CD8-positive, alpha-beta memory T cell (primary cell): ENCODE results near the gene B4GALNT4. TPM values are rescaled to one million over a fixed set of nuclear protein-coding genes. Genes with fewer than 3 reads are reported as not detected.
"Not testable (repeated sequence)": the region's sequence is repeated elsewhere in the genome, so short reads cannot be mapped to it uniquely, and the experiment has no call there.

Experiments
- CTCF ChIA-PET: fragments of 350-600 bp; sonication (Branson Sonifier 250); formaldehyde crosslinking; loops from one replicate; lab custom pipeline; 2021; ENCODE audit warnings: antibody characterized with exemption; lab: Charles Lee
- POLR2A ChIA-PET: fragments of 350-600 bp; sonication (Branson Sonifier 250); formaldehyde crosslinking; loops from one replicate; lab custom pipeline; 2021; ENCODE audit warnings: antibody characterized with exemption; lab: Charles Lee
- DNase-seq, 5 donors: peaks; one replicate each; pipeline versions ENCODE4 v3.0.0 to v3.0.0-alpha.2; 2020 to 2022; ENCODE audit warnings: mixed read lengths in 1 of 5
- H3K27ac ChIP-seq: one replicate; pipeline ENCODE4 v1.7.0; 2013; ENCODE audit warnings: low read depth, mild to moderate bottlenecking, low read length, moderate library complexity
- H3K27me3 ChIP-seq: 2 replicates; pipeline ENCODE4 v1.7.0; 2013; ENCODE audit warnings: low read length, mild to moderate bottlenecking; ENCODE audit not compliant: insufficient read depth, poor library complexity, severe bottlenecking
- H3K36me3 ChIP-seq: 2 replicates; pipeline ENCODE4 v1.7.0; 2013; ENCODE audit warnings: mild to moderate bottlenecking, low read length, moderate library complexity; ENCODE audit not compliant: insufficient read depth
- H3K4me1 ChIP-seq: 2 replicates; pipeline ENCODE4 v1.7.0; 2013; ENCODE audit warnings: mild to moderate bottlenecking, low read length, moderate library complexity; ENCODE audit not compliant: insufficient read depth
- H3K4me3 ChIP-seq: 2 replicates; pipeline ENCODE4 v1.7.0; 2013; ENCODE audit warnings: mild to moderate bottlenecking, low read length
- H3K9me3 ChIP-seq: 2 replicates; pipeline ENCODE4 v1.7.0; 2013; ENCODE audit warnings: mild to moderate bottlenecking, low read length
- H3K27ac Mint-ChIP-seq, 8 donors: one replicate each; pipeline ENCODE4 v1.8.0; 2020 to 2021; ENCODE audit warnings: mixed read lengths in 8 of 8, mild to moderate bottlenecking in 6 of 8, inconsistent platforms in 3 of 8, moderate library complexity in 3 of 8
- H3K27me3 Mint-ChIP-seq, 2 donors: one replicate each; pipeline ENCODE4 v1.8.0; 2020 to 2021; ENCODE audit warnings: mixed read lengths in 2 of 2, mild to moderate bottlenecking in 1 of 2, moderate library complexity in 1 of 2
- H3K36me3 Mint-ChIP-seq, 3 donors: one replicate each; pipeline ENCODE4 v1.8.0; 2020 to 2021; ENCODE audit warnings: mixed read lengths in 3 of 3, inconsistent platforms in 1 of 3, mild to moderate bottlenecking in 1 of 3
- H3K4me1 Mint-ChIP-seq, 3 donors: one replicate each; pipeline ENCODE4 v1.8.0; 2020 to 2021; ENCODE audit warnings: mixed read lengths in 3 of 3, inconsistent platforms in 1 of 3, mild to moderate bottlenecking in 1 of 3
- H3K4me3 Mint-ChIP-seq, 7 donors: one replicate each; pipeline ENCODE4 v1.8.0; 2020 to 2021; ENCODE audit warnings: mixed read lengths in 7 of 7, mild to moderate bottlenecking in 6 of 7, moderate library complexity in 4 of 7, inconsistent platforms in 2 of 7
- H3K9me3 Mint-ChIP-seq, 5 donors: one replicate each; pipeline ENCODE4 v1.8.0; 2020 to 2022; ENCODE audit warnings: mixed read lengths in 5 of 5, mild to moderate bottlenecking in 3 of 5, moderate library complexity in 2 of 5, inconsistent platforms in 1 of 5
- polyA plus RNA-seq: library from polyadenylated mRNA; unstranded; fragments of 300-500 nt; fragmentation: Illumina TruSeq; gene quantifications from one replicate; pipeline ENCODE4 v1.2.3, GENCODE V29; 2021
- total RNA-seq, 2 experiments: library from RNA; stranded (reverse); gene quantifications; one replicate each; pipeline ENCODE4 v1.2.3, GENCODE V29; 2021

The B4GALNT4 gene
- total and polyA plus RNA-seq, 3 experiments from 2014 or later = 0.31 to 0.81 (median 0.47) TPM

DNA sequence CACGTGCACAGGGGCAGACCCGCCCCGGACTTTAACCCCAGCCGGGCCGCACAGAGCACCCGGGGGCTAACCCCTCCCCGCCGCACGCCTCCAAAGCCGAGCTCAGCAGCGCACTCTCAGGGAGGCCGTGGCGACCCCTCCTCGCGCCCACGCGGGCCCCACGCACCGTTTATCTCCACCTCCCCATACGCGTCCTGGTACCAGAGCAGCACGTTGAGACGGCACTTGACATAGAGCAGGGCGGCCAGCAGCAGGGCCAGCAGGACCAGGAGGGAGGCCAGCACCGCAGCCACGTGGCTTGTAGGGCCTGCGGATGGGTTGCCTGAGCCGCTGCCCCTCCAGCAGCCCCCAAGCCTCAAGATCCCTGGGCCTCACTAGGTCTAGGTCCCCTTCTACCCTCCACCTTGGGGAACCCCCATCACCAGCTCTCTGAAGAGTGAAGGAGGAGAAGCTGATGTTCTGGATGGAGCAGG, 38.4 kb downstream of the B4GALNT4 start:
- H3K9me3 Mint-ChIP-seq = no peaks in the 10 kb centered on the region
- H3K27me3 Mint-ChIP-seq = no peaks in the 10 kb centered on the region
- no peaks in the 10 kb centered on the region for H3K36me3 ChIP-seq
- no peak overlapping the region for H3K4me3 ChIP-seq
- peak in 1 of 5 donors; percentile 27 for DNase-seq
- ChIA-PET CTCF (interaction anchor here (1.5 to 10.3 kb wide), 6 partner anchors 9 to 156 kb away, joined by 3 to 158 read pairs (median 10); partner anchors contain the start of genes ANO9, PTDSS2 and SIGIRR), POLR2A (interaction anchor here (0.7 to 3.3 kb wide), 9 partner anchors 8 to 412 kb away, joined by 3 to 62 read pairs (median 11); partner anchors contain the start of genes BET1L, LMNTD2, PGGHG and PTDSS2)
- no peaks in the 10 kb centered on the region for H3K27me3 ChIP-seq
- H3K27ac Mint-ChIP-seq = peak overlapping the region; percentile 29 to 91 (median 74)
- no peak overlapping the region for H3K27ac ChIP-seq
- H3K4me1 Mint-ChIP-seq = peaks cover 0 to 33% (median 12%) of the 10 kb centered on the region in 3 donors
- peaks cover 22% of the 10 kb centered on the region for H3K4me1 ChIP-seq
- H3K36me3 Mint-ChIP-seq = peaks cover 0 to 18% (median 0%) of the 10 kb centered on the region in 3 donors
- no peaks in the 10 kb centered on the region for H3K9me3 ChIP-seq
- H3K4me3 Mint-ChIP-seq = peak overlapping the region in 3 of 7 donors; percentile 24 to 78 (median 34)

GRCh38 chr11:408154-409007, 39.1 kb downstream of the B4GALNT4 start:
- Mint-ChIP-seq H3K4me3 (peak overlapping the region in 2 of 7 donors; percentile 48 to 63), H3K9me3 (no peaks in the 10 kb centered on the region), H3K27me3 (no peaks in the 10 kb centered on the region), H3K27ac (peak overlapping the region in 5 of 8 donors; percentile 42 to 81 (median 66)), H3K36me3 (peaks cover 0 to 19% (median 0%) of the 10 kb centered on the region in 3 donors), H3K4me1 (peaks cover 0 to 40% (median 13%) of the 10 kb centered on the region in 3 donors)
- no peak for DNase-seq
- H3K4me3 ChIP-seq = no peak overlapping the region
- no peaks in the 10 kb centered on the region for H3K36me3 ChIP-seq
- no peaks in the 10 kb centered on the region for H3K27me3 ChIP-seq
- H3K4me1 ChIP-seq = peaks cover 29% of the 10 kb centered on the region
- ChIA-PET CTCF (interaction anchor here (2.4 to 10.3 kb wide), 2 partner anchors 38 to 157 kb away, joined by 13 to 158 read pairs; partner anchors contain the start of genes ANO9 and PTDSS2), POLR2A (interaction anchor here (1.2 to 3.3 kb wide), 3 partner anchors 8 to 140 kb away, joined by 3 to 62 read pairs (median 17); partner anchors contain the start of gene SIGIRR)
- H3K9me3 ChIP-seq = no peaks in the 10 kb centered on the region
- H3K27ac ChIP-seq = no peak overlapping the region

DNA sequence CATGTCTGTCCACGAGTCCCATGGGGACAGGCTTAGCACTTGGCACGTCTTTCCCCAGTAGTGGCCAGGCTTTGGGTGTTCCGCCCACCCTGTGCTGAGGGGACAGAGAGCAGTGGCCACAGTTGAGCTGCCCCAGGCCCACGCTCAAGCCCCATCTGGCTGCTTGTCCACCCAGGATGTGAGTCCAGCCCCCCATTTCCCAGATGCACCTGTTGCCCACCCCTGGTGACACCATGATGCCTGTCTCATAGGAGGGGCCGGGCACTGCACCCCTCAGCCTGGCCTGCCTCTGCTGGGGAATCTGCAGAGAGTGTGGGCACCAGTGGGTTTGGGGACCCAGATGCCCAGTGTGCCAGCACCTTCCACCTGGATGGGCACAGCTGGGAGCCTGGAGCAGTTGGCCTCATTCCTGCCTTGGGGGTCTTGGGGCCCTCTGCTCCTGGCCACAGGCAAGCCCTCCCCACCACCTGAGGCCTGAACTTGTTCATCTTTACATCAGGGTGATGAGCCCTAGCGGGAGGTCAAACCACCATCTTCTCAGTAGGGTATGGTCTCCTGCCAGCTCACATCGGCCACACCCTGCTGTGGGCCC, 39.8 kb downstream of the B4GALNT4 start:
- H3K4me3 Mint-ChIP-seq = peak overlapping the region in 1 of 7 donors; percentile 48
- Histone ChIP-seq H3K27ac (no peak overlapping the region), H3K9me3 (no peaks in the 10 kb centered on the region), H3K4me3 (no peak overlapping the region), H3K4me1 (peaks cover 30% of the 10 kb centered on the region), H3K36me3 (no peaks in the 10 kb centered on the region), H3K27me3 (no peaks in the 10 kb centered on the region)
- POLR2A ChIA-PET = no interaction called here
- H3K4me1 Mint-ChIP-seq = peaks cover 0 to 42% (median 13%) of the 10 kb centered on the region in 3 donors
- H3K36me3 Mint-ChIP-seq = peaks cover 0 to 19% (median 0%) of the 10 kb centered on the region in 3 donors
- no peak for DNase-seq
- no peaks in the 10 kb centered on the region for H3K9me3 Mint-ChIP-seq
- peak overlapping the region in 4 of 8 donors; percentile 17 to 62 (median 35) for H3K27ac Mint-ChIP-seq
- no peaks in the 10 kb centered on the region for H3K27me3 Mint-ChIP-seq
- CTCF ChIA-PET = interaction anchor here (10.3 kb wide), 1 partner anchor 37 kb away, joined by 158 read pairs; the partner anchor contains the start of genes ANO9 and PTDSS2

DNA sequence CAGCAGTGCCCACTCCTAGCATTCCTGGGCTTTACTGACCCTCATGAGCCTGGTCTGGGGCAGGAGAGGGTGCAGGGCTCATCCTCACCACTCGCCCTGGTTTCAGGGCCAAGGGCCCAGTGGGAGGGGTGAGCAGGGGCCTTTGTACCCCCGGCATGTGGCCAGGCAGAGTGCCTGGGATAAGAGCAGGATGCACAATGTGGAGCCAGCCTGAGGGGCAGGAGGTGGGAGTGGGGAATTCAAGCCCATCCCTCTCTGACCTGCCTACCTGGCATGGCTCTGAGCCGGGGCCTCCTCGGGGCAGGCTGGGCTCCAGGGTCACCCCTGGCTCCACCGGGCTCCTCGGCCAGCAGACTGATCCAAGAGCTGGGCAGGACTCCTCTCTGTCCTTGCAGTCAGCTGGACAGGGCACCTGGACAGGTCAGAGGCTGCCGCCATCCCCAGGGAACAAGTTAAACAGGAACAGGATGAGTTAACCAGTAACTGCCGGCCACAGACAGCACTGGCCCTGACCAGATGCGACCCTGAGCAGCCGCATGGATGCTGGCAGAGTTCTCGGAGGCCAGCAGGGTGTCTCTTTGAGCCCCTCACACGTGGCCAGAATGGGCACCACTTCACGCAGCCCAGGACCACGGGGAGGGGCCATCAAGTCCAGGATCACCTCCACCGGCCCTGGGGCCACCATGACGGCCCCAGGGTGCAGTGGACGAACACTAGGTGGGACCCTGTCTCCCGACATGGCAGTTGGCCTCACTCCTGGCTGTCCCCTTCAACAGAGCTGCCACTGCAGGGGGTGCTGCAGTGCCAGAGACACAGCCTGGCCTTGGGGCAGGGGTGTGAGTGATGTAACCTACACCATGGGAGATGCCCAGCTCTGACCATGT, 40.5 kb downstream of the B4GALNT4 start:
- H3K9me3 Mint-ChIP-seq = no peaks in the 10 kb centered on the region
- ChIA-PET POLR2A (no interaction called here), CTCF (interaction anchor here (10.3 kb wide), 1 partner anchor 37 kb away, joined by 158 read pairs; the partner anchor contains the start of genes ANO9 and PTDSS2)
- Histone ChIP-seq H3K27me3 (no peaks in the 10 kb centered on the region), H3K36me3 (no peaks in the 10 kb centered on the region), H3K9me3 (no peaks in the 10 kb centered on the region), H3K4me1 (peaks cover 30% of the 10 kb centered on the region), H3K27ac (no peak overlapping the region), H3K4me3 (no peak overlapping the region)
- peak overlapping the region in 1 of 7 donors; percentile 48 for H3K4me3 Mint-ChIP-seq
- peak overlapping the region in 4 of 8 donors; percentile 23 to 54 (median 40) for H3K27ac Mint-ChIP-seq
- no peak for DNase-seq
- no peaks in the 10 kb centered on the region for H3K27me3 Mint-ChIP-seq
- H3K36me3 Mint-ChIP-seq = peaks cover 0 to 26% (median 0%) of the 10 kb centered on the region in 3 donors
- H3K4me1 Mint-ChIP-seq = peaks cover 7 to 49% (median 19%) of the 10 kb centered on the region in 3 donors

DNA sequence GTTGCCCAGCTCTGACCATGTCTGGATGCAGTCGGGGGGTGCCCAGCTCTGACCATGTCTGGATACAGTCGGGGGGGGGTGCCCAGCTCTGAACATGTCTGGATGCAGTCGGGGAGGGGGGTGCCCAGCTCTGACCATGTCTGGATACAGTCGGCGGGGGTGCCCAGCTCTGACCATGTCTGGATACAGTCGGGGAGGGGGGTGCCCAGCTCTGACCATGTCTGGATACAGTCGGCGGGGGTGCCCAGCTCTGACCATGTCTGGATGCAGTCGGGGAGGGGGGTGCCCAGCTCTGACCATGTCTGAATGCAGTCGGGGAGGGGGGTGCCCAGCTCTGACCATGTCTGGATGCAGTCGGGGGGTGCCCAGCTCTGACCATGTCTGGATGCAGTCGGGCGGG, 41.4 kb downstream of the B4GALNT4 start:
- H3K4me3 Mint-ChIP-seq, H3K27me3 Mint-ChIP-seq, H3K27me3 ChIP-seq, H3K9me3 Mint-ChIP-seq, H3K4me3 ChIP-seq, H3K27ac ChIP-seq, H3K36me3 ChIP-seq, H3K9me3 ChIP-seq, POLR2A ChIA-PET: not testable (repeated sequence)
- peak in 1 of 5 donors; percentile 23 for DNase-seq
- CTCF ChIA-PET = interaction anchor here (10.3 kb wide), 1 partner anchor 36 kb away, joined by 158 read pairs; the partner anchor contains the start of genes ANO9 and PTDSS2
- H3K27ac Mint-ChIP-seq = peak overlapping the region in 2 of 8 donors; percentile 47 to 88
- peaks cover 15 to 51% (median 17%) of the 10 kb centered on the region in 3 donors for H3K4me1 Mint-ChIP-seq
- H3K4me1 ChIP-seq = peaks cover 36% of the 10 kb centered on the region
- peaks cover 0 to 24% (median 0%) of the 10 kb centered on the region in 3 donors for H3K36me3 Mint-ChIP-seq

DNA sequence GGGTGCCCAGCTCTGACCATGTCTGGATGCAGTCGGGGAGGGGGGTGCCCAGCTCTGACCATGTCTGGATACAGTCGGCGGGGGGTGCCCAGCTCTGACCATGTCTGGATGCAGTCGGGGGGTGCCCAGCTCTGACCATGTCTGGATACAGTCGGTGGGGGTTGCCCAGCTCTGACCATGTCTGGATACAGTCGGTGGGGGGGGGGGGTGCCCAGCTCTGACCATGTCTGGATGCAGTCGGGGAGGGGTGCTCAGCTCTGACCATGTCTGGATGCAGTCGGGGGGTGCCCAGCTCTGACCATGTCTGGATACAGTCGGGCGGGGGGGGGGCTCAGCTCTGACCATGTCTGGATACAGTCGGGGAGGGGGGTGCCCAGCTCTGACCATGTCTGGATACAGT, 42.2 kb downstream of the B4GALNT4 start:
- ChIA-PET CTCF (interaction anchor here (10.3 kb wide), 1 partner anchor 35 kb away, joined by 158 read pairs; the partner anchor contains the start of genes ANO9 and PTDSS2), POLR2A (interaction anchor here (0.6 kb wide), 1 partner anchor 100 kb away, joined by 3 read pairs; no protein-coding TSS in a partner anchor)
- H3K9me3 ChIP-seq, H3K27ac Mint-ChIP-seq, H3K27me3 ChIP-seq, H3K27me3 Mint-ChIP-seq, H3K4me3 Mint-ChIP-seq, H3K36me3 ChIP-seq, H3K9me3 Mint-ChIP-seq, H3K4me3 ChIP-seq, H3K27ac ChIP-seq: not testable (repeated sequence)
- peaks cover 19 to 57% (median 21%) of the 10 kb centered on the region in 3 donors for H3K4me1 Mint-ChIP-seq
- peaks cover 32% of the 10 kb centered on the region for H3K4me1 ChIP-seq
- peak in 1 of 5 donors; percentile 37 for DNase-seq
- H3K36me3 Mint-ChIP-seq = peaks cover 0 to 25% (median 0%) of the 10 kb centered on the region in 3 donors
